ENCODE measurements around the gene NPFFR1.

The NPFFR1 gene, protein sequence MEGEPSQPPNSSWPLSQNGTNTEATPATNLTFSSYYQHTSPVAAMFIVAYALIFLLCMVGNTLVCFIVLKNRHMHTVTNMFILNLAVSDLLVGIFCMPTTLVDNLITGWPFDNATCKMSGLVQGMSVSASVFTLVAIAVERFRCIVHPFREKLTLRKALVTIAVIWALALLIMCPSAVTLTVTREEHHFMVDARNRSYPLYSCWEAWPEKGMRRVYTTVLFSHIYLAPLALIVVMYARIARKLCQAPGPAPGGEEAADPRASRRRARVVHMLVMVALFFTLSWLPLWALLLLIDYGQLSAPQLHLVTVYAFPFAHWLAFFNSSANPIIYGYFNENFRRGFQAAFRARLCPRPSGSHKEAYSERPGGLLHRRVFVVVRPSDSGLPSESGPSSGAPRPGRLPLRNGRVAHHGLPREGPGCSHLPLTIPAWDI

DNA sequence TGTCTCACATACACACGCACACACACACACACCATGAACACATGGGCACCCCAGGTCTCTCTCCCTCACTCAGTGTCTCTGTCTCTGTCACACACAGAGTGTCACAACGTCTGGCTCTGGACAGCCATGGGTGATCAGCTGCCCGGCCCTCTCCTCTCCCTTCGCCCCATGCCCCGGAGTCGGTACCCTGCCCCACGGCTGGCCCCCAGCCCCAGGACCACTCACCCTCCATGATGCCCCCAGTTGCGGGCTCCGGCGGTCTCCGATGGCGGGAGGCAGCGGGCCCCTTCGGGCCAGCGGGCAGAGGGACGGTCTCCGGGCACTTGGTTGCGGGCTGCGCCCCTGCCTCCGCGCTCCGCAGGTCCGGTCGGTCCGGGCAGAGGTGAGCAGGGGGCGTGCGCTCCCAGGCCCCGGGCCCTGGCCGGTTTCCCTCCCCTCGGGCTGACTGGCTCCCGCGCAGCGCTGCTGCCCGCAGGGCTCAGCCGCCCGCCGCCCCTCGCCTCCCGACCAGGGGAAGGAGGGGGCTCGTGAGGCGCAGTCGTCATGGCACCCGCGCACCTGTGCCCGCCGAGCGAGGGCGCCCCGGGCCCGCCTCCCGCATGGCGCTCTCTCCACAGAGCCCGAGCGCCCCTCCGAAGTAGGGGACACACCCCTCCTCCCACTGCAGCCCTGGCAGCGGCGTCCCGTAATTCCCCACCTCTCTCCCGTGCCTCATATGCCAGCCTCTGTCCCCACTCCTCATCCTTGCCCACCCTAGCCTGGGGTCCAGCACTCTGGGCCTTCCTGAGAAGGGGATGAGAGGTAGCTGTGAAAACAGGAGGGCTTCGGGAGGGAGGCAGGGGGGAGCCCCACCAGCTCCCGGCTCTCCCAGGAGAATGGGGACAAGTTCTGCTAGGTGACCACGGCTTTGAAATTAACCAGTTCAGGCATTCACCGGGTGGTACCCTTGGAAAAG is at the start of gene NPFFR1:
NPFFR1 (minus strand) TSS at position 560 of the 955 bp plus-strand sequence; CDS start at position 232, 328 bp downstream.
- no peak for DNase-seq

DNA sequence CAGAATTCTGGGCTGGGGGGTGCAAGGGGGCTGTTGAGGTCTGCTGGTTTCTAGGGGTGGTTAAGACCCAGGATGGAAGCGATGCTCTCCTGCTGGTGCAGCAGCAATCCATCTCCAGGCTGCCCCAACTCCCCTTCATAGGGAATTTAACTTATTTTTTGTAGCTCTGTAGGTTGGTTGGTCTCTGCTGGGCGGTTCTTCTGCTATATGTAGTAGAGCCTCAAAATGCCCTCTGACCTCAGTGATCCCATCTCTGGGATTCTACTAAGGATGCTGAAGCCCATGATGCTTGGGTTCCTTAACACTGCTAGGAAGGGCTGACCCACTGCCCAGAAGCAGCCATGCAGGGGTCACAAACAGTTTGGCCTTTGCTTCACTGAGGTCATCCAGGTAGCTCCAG is 49.5 kb upstream of the NPFFR1 start:
- DNase-seq: no peak

DNA sequence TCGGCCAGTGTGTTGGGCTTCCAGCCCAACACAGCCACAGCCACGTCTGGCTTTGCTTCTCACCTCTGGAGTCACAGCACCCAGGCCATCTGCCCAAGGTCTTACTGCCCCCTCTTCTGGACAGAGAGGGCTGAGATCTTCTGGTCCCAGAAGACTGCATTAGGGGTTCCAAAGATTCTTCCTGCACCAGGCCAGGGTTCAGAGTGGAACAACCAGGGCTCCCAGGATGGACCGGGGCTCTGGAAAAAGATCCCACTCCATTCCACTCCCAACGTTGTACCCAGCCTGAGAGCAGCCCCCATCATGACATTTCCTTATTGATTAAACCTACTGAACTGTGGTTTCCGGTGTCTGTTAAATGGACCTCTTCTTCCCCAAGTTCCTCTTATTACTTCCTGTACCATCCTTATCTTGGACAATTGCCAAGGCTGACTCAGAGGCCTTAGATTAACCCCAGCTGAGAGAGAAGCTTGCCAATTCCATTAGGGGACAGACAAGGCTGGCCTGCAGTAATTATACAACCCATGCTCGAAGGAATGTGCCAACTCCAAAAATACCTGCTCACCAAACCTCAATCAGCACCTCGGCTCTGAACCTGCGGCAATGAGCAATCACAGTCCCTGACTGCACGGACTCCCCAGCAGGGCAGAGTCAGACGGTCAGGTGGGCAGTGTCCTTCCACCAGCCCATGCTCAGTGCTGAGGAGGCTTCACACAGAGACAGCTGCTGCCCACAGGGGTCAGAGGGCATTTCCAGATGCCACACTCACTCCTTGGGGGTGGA is 47.9 kb upstream of the NPFFR1 start:
- peak; percentile 56 for DNase-seq

DNA sequence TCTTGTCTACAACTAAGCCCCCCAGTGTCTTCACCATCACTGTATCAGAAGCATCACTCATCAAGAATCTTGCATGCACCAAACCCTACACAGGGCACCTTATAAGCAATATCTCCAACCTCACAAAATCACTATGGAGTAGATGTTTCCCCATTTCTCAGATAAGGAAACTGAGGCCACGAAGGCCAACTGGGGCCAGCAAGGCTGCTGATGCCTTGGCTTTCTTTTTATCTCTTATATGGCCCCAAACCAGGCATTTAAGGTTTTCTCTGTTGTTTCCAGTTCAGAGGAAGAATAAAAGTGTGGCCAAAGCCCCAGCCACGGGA is 47.3 kb upstream of the NPFFR1 start:
- DNase-seq: no peak

DNA sequence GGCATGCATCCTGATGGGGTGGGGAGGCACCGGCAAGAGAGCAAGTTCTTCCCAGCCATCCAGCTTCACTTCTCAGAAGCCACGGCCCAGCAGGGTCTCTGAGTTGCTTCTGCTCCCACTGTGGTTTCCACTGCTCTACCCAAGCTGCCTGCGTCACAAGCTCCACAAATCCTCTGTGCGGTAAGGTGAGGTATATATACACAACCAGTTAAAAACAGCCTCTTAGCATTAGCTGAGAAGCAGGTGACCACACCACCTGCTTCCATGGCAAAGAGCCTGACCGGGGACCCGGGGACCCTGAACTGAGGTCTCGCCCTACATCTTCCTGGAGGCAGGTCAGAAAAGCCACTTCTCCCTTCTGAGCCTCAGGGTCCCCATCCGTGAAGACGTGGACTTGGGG is 46.9 kb upstream of the NPFFR1 start:
- DNase-seq: no peak

DNA sequence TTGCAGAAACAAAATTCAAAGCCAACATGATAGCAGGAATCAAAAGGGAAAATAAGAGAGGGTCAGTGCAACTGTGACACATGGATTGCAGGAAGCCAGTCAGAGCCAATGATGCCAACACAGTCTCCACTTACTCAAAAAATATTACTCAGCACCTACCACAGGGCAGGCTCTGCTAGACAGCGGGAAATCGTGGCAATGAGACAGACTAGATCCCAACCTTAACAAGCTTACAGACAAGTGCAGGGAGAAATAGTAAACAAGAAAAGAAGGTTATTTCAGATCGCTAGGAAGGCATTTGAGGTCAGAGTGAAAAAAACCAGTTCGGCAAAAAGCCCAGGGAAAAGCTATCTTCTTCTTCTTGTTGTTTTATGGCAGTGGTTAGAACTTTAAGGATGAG is 45.2 kb upstream of the NPFFR1 start:
- DNase-seq: no peak

DNA sequence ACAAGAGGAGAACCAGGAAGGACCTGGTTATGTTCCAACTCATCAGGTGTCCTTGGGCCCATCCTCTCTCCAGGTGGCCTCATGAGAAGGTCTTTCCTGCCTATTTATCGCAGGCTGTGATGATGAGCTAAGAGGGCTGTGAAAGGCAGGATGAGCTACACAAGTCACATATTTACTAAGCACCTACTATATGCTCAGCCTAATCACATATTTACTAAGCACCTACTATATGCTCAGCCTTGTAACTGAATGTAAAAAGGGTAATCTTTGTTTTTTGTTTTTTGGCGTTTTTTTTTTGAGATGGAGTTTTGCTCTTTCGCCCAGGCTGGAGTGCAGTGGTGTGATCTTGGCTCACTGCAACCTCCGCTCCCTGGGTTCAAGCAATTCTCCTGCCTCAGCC is 44.2 kb upstream of the NPFFR1 start:
- DNase-seq: no peak

DNA sequence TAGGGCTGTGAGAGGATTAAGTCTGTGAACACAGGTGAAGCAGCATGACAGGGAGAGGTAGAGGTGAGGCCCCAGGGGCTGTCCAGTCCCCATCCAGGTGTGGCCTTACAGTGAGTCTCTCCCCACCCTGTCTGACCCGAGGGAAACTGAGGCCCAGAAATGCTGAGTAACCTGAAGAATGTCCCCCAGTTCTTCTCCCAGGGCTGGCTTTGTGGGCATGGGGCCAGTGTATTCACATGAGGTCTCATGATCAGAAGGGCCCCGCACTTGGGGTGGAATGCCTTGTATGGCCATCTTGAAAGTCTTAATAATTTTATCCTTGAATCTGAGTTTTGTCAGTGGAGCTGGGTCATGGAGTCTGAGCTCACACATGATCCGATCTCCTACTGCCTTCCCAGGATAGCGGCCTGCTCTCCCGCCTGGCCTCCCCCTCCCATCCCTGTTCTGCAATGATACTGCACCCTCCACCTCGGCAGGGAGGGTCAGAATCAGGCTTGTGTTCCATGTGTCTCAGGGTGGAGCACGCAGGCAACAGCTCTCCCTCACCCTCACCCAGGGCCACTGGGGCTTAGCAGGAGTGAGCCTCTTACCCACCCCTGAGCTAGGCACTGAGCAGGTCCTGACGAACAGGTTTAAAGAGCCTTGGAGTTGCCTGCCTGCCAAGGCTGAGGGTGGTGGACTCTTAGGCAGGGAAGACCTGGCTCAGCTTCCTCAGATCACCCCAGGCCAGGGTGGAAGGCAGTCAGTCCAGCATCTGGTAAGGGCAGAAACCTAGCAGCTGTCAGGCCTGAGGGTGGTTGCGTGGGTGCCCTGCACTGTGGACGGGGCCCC is 41.4 kb upstream of the NPFFR1 start:
- no peak for DNase-seq

DNA sequence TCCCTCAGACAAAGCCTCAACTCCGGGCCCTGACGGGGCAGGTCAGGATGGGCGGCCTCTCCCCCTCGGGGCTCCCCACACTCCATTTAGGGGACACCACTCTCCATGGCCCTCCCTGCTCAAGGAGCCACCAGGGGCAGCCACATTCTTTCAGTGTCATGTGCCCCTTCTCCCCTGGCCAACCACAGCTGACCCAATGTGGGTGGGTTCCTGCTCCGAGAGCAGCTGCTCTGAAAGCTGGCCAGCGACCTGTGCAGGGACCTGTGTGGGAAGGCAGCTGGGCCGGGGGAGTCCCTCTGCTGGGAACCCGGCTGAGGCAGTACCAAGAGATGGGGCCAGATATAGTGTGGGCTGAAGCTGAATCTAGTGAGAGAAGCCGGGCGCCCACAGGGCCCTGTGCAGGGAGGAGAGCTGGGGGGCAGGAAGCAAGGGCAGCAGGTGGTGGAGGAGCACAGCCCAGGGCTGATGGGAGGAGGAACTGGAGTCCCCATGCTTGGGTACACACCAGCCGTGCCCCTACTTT is 40.6 kb upstream of the NPFFR1 start:
- DNase-seq: no peak

DNA sequence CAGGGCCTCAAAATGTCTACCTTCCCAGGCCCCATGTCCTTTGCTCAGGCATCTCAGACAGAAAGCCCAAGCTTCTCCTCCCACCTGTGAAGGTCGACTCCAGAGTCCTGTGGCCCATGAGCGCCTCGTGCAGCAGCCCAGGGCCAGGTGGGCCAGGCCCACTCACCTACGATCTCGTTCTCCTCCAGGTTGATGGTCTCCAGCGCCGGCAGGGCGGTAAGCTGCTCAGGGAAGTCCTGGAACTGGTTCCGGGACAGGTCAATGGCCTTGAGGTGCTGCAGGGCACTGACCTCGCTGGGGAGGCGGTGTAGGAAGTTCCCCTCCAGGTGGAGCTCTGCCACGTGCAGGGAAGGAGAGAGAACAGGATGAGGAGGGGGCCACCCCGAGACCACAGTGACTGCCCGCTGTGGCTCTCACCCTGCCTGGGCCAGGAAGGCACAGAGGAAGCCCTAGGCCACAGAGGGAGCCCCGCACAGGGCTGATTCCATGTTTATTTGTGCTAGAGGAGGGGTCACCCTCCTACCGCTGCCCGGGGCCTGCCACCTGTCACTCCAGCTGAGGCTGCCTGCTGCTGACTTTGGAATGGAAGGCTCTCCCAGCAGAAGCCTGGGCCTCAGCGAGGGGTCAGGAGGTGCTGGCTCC is 40.0 kb upstream of the NPFFR1 start:
- no peak for DNase-seq

DNA sequence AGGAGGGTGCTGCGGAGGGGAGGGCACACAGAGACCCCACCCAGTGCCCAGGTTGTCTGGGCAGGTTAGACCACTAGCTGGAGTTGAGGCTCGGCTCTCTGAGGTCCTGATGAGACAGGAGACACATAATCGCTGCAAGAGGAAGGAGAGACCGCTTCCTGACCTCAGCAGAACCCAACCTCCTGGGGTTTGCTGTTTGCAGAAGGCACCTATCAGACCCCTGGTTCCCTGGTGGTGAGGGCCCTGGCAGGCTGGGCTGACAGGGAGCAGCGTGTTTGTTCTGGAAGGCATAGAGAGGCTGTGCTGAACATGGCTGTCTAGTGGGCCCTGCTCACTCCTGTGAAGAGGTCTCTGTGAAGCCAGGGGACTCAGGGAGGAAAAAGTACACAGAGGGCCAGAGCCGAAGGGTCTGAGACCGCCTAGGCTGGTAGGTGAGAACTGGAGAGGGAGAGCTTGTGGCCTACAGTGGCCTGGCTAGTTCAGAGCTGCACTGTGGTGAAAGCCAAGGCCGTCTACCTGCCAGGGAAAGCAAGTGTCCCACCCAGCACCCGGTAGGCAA is 39.4 kb upstream of the NPFFR1 start:
- DNase-seq: no peak

DNA sequence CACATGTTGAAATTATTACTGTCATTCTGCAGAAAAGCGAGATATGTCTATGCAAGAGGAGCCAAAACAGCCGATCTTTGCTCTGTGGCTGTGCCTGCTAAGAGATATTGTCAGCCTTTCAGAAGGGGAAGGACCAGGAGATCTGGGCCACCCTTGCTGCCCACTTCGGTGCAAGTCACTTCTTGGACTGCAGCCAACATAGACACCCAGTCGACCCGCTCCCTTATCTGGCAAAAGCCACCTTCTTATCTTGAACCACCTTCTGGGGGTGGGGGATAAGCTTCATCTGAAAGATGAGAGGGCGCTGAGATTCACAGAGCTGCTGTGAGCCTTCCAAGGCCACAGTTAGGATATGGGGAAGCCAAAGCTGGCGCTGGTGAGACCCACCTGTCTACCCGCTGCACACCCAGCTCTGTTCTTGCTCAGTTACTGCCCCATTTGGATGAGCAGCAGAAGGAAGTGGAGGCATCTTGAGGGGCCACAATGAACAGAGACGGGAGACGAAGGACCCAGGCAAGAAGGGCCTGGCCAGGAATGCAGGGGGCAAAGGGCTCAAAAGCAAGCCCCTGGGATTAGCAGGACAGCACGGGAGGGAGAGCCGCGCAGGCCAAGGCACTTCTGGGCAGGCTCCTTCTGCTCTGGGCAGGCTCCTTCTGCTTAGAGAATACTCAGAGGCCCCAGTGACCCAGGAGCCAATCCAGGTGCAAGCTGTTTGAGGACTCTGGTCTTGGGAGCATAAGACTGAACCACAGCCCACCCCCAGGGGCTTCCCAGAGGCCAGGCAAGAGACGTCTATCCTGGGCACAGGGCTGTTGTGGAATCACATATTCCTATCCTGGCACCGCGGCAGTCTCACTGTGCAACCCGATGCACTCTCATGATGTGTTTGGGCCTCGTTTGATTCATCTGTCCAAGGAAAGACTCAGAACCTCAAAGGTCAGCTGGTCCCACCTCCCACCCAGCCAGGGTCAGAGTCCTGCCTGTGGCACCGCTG is 38.4 kb upstream of the NPFFR1 start:
- no peak for DNase-seq

DNA sequence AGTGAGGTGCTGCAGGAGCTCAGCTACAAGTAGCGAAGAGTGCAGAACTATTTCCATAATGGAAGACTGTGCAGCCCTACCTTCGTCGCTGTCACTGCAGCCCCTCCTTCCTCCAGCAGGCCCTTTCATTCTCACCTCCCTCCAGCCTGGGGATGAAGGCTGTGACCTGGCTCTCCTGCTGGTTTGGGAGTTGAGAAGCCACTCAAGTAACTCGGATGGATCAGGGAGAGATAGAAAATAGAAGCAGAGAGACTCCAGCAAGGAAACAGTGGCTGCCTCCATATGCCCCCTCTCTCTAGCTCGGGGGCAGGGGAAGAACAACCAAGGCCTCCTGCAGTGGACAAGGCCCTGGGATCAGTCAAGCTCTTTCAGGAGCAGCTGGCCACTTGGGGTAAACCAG is 37.4 kb upstream of the NPFFR1 start:
- DNase-seq: no peak

DNA sequence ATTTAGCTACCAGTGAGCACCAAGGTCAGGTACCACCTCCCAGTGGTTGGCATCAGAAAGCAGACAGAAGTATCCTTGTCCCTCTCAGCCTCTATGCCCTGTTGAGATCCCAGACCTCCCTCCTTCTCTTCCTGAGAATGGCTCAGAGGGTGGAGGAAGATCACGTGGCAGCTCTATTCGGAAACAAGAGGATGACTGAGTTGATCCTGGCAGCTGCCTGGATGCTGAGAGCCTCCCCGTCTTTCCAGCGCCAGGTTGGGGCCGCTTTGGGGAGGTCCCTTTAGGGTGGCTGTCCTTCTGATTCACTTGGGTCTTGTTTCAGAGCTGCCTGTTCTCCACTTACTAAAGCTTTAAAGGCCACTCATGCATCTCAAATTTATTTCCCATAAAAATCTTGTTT is 36.9 kb upstream of the NPFFR1 start:
- DNase-seq: no peak

DNA sequence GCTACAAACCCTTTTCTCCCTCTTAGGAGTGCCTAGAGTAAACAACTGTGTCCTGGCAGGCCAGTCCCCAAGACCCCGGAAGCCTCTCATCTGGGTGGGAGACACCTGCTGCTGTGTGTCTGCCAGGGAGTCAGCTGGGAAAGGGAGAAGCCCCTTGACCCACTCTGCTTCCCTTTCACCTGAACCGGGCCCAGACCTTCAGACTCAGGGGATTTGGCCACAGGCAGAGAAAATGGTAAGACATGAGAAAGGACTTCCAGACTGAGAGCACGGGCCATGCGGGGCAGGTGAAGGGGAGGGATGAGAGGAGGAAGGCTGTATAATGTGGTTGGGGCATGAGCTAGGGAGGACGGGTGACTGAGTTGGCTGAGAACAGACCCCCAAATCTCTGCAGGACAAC is 36.0 kb upstream of the NPFFR1 start:
- DNase-seq: no peak

DNA sequence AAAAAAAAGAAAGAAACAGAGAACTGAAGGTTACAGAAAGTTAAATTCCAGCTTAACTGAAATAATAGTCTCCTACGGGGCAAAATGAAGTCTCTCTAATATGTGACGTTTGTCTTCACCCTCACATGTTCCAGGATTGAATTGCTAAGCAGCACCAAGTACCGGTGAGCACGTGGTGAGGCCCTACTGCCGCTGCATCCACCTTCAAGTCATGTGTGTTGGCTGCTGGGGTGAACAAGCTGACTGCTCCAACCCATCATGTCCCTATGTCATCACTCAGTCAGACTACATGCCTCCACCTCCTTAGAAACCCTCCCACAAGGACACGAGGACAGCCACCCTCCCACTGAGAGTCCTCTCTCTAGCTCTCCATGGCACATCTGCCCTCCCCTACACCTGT is 35.4 kb upstream of the NPFFR1 start:
- DNase-seq: no peak

DNA sequence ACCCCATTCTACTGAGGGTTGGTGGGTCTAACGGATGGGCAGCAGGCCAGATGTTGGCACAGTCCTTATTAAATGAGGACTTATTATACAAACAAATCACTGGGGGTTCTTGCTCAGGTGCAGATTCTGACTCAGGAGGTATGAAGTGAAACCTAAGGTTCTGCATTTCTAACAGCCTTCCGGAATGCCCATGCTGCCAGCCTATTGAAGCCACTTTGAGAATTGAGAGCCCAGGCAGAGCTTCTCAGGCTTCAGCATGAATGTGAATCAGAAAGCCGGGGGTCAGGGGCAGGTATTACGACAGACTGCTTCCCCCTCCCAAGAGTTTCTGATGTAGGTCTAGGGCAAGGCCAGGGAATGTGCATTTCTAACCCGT is 34.1 kb upstream of the NPFFR1 start:
- DNase-seq: no peak

DNA sequence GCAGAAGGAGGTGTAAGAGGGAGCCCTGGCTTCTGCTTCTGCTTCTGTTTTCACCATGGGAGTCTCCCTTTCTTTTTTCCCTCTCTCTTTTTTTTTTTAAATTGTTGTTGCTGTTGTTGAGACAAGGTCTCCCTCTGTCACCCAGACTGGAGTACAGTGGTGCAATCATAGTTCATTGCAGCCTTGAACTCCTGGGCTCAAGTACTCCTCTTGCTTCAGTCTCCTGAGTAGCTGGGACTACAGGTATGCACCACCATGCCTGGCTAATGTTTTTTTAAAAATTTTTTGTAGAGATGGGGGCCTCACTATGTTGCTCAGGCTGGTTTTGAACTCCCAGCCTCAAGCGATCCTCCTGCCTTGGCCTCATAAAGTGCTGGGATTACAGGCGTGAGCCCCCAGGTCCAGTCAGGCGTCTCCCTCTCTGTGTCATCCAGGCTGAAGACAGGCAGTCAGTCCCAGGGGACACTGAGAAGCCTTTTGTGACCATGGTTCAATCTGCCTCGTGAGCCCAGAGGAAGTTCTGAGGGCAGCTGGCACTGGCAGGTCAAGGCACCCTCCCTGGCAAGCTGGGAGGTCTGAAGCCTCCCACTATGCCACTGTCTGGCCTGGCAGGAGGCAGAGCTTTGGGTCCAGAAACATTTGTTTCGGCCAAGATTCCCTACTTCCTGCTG is 33.6 kb upstream of the NPFFR1 start:
- no peak for DNase-seq

DNA sequence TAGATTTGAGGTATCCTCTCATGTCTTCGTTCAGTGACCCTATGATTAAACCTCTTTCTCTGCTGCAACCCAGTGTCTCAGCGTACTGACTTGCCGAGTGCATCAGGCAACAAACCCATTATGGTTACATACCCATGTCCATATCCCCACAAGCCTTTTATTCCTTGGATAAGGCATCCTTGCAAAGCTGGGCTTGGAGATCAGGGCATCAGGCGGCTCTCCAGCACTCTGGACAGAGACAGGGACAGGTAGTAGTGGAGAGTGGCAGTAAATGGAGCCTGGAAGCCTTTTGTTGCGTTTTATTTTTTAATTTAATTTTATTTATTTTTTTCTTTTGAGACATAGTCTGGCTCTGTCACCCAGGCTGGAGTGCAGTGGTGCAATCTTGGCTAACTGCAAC is 32.0 kb upstream of the NPFFR1 start:
- DNase-seq: no peak
